GM19023 (cell line): ENCODE data around the gene ME2.
A peak's percentile ranks its signal among the peaks of the same experiment; 100 is the strongest.
"Not testable (repeated sequence)": the region's sequence is repeated elsewhere in the genome, so short reads cannot be mapped to it uniquely, and the experiment has no call there.

Experiments
- ATAC-seq: cut with Tn5 transposase; IDR thresholded peaks from one replicate; pipeline ENCODE4 v1.9.1; 2021; ENCODE audit warnings: mild to moderate bottlenecking, moderate library complexity; ENCODE audit not compliant: unreplicated experiment

The ME2 gene

DNA sequence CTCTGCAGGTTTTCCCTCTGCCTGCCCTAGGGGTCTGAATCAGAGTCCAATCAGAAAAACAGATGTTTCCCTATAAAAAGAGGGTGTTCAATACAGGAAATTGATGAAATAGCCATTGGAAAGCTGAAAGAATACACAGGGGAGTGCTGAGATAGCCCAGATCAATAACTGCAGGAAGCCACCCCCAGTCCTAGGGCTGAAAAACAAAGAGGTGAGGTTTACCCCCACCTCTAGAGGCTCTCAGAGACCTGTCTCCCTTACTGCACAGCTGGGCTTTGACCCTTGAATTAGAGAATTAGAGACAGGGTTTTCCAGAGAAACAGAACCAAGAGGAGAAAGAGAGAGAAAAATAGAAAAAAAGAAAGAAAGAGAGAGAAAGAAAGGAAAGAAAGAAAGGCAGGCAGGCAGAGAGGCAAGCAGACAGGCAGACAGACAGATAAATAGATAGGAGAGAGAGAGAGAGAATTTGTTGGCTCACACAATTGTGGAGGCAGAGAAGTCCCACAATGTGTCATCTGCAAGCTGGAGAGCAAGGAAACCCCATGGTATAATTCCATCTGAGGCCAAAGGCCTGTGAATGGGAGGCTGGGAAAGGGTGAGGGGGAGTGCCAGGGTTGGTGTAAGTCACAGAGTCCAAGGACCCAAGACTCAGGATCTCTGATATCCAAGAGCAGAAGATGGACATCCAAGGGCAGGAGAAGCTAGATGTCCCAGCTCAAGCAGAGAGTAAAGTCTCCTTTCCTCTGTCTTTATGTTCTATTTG, 18.9 kb upstream of the ME2 start:
- ATAC-seq = no peak

DNA sequence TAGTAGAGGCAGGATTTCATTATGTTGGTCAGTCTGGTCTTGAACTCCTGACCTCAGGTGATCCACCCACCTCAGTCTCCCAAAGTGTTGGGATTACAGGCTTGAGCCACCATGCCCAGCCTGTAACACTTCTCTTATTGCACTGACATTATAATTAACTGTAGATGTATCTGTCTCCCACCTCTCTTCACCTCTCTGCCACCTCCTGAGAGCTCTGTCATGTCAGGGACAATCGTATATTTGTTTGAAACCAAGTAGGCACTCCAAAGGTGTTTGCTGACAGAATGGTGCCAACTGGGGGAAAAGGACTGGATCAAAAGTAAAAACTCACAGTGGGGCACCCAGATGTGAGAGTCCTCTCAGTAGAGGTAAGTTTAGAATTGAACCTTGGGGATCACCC, 17.3 kb upstream of the ME2 start:
- ATAC-seq = no peak

DNA sequence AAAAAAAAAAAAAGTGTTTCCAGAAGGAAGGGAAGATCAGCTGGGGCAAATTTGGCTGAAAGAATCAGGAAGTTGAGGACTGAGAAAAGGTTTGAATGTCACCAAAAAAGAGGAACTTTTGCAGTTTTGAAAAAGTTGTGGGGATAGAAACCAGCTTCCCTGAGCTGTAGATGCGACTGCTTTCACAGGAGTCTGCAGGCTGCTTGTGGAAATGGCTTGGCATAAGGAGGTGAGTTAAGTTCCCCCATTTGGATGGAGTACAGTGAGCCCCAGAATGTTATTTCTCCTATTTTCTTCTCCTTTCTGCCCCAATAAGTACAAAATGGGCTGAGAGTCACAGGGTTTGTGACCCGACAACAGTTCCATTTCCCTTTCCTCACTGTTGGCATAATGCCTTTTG, 16.5 kb upstream of the ME2 start:
- no peak for ATAC-seq

DNA sequence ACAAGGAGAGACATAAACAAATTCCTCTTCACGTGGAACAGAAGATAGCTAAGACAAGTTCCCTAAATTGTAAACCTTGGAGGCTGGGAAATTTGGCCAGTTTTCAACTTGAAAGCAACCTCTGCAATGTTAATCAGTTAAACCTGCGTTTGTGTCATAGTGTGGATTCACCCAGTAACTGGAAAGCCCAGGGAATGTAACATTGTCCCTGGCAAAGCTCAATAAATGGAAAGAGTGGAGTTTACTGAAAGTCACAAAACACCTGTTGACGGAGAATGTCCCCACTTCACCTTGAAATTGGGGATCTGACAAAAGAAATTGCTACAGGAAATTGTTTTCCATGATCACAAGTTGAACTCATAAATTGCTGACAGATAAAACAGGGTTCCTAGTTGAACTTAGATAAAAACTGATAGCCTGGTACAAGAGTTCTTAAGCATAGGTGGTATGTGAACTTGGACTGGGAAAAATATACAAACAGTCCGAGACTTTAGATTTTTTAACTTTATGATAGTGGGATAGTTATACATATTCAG, 15.0 kb upstream of the ME2 start:
- no peak for ATAC-seq

DNA sequence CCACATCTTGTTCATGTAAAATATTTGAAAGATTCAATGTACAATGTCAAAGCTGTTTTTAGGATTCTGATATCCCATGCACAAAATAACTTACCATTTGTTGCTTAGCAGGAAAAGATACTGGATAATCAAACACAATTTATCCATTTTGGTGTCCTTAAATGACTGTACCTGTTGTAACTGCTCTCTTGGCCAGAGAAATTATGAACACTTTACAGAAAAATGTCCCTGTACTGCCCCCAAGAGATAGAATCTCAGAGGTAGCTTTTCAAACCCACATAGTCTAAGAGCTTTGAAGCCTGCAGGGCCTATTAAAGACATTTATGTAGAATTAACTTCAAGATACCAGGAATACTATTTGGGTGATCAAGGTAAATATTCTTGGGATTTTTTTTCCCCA, 12.2 kb upstream of the ME2 start:
- no peak for ATAC-seq

DNA sequence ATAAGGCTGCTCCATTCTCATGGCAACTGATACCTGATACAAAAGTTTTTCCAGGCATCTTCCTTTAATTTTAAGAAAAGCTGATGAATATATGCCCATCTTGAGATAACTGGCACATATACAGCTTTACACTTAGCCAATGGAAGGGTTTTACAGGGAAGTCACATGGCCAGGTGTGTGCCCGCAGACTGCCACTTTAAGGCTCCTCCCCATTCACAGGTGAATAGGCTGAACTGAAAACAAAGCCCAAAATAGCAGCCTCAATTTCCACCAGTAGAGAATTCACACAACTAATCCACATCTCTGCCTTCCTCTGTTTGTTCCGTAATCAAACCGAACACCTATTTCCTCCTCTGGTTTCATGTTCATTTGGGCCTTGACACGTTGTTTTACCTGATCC, 9.8 kb upstream of the ME2 start:
- ATAC-seq = no peak

DNA sequence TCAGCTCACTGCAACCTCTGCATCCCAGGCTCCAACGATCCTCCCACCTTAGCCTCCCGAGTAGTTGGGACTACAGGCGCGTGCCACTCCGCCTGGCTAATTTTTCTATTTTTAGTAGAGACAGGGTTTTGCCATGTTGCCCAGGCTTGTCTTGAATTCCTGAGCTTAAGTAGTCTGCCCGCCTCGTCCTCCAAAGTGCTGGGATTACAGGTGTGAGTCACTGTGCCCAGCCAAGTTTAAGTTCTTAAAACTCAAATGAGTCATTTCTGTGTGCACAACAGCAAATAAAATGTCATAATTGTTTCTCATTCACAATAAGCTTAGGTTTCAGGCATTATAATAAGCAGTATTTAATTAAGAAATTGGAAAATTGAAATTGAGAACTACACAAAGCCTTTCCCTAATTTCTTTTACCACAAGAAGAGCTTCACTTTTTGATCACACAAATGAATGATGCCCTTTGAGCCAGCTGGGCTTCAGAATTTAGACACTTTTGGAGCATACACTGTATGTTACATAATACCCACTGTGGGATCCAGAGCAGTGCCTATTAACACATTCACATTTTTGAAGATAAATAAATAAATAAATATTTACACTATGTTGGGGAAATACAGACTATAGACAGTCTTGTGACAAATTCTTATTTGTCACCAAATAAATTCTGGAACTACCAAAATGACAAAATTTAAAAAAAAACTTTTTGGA, 8.6 kb upstream of the ME2 start:
- ATAC-seq = no peak

DNA sequence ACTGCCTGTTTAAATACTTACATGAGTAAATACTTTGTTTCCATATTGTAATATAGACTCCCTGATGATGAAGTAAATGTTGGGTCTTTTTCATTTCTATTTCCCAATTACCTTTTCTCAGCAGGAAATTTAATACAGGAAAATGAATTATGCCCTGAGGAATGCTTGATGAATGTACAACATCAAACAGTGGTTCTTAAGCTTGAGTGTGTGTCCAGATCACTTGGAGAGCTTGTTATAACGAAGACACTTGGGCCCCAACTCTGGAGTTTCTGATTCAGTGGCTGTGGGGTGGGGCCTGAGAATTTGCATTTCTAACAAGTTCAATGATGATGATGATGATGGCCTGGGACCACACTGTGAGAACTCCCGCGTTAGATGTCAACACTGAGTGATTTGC, 7.1 kb upstream of the ME2 start:
- ATAC-seq = no peak

DNA sequence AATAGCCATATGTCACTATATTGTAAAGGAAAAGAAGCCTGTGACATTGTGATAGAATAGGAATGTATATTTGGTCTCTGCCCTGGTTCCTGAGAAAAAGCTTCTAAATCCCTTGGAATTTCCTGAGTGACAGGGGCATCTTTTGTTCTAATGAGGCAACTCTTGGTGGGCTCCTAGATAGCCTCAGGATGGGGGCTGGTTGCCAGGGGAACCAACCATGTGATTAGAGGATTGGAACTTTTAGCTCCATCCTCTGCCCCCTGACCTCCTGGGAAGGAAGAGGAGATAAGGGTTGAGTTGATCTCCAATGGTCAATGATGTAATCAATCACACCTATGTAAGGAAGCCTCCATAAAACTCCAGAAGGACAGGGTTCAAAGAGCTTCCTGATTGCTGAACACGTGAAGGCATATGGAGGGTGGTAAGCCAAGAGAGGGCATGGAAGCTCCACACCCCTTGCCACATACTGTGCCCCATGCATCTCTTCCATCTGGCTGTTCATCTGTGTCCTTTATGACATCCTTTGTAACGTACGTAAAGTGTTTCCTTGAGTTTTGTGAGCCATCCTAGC, 2.9 kb upstream of the ME2 start:
- ATAC-seq = no peak

DNA sequence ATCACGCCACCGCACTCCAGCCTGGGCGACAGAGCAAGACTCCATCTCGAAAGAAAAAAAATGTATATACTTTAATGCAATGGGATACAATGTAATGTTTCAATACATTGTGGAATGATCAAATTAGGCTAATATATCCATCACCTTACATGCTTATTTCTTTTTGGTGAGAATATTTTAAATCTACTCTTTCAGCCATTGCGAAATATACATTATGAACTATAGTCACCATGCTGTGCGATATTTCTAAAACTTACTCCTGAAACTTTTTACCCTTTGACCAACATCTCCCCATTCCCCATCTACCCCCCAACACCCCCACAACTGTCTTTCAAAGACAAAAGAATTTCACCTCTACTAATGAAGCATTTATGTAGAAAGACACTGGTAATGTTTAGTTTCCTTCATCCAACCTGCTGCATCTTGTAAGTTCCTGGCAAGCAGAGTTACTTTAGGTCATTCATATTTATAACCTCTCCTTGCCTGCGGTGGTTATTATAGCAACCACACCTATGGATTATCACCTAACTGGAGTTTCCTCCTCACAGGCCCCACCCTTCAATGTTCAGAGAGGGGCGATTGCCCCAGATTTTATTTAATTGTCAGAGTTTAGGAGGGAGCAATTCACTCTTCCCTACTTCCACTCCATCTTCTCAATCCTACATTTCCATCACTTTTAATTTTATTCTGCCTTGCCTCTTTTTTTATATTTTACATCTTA, 1.2 kb upstream of the ME2 start:
- no peak for ATAC-seq

DNA sequence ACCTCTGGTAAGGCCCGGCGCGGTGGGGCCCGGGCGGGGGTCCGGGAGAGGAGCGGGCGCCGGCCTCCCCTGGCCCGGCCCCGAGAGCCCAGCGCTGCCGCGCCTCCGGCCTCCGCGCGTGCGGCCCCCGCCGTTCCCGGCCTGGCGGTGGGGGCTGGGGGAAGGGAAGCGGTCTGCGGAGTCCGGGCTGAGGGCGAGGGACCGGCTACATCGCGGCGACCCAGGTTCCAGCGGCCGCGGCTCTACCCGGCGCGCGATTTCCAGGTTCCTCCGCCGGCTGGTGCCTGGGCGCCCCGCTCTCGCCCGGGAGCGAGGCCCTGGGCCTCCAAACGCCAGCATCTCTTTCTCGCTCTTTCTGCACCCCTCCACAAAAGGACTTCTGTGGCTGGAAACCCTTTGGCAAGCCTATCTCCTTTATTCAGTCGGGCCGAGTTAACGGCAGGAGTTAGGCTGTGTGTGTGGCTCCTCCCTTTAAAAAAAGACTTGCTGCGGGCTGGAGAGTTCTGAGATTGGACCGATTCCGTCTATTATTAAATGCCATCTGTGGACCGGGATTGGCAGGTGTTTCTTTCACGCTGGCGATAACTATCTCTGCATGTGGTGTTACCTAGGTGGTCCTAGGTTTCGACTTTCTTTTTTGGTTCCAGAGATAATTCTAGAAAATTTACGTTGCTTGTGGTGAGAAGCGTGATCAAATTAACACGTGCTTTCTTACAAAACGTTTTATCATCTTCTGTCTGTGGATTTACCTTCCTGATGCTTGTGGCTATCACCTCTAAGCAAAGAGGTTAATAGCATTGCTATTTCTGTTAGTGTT, 592 bp downstream of the ME2 start:
- ATAC-seq = peak; percentile 15

DNA sequence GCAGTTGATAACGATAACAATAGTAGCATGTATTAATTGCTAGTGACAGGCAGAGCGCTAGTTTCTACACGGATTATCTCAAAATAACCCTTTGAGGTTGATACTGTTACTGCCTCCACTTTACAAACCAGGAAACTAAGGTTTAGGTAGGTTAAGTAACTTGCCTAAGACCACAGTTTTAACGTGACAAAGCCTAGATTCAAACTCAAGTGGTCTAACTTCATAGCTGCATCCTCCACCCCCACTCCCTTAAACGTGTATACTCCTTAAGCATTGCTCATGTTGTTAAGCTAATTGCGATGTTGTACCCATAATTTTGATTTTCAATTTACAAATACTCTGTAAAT, 1.2 kb downstream of the ME2 start:
- no peak for ATAC-seq

DNA sequence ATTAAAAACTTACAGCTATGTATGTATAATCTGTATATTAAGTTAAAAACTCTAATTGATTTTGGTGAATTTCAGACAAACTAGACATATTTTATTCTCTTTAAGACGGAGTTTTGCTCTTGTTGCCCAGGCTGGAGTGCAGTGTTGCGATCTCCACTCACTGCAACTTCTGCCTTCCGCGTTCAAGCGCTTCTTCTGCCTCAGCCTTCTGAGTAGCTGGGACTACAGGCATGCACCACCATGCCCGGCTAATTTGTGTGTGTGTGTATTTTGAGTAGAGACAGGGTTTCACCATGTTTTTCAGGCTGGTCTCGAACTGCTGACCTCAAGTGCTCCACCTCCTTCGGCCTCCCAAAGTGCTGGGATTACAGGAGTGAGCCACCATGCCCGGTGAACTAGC, 2.0 kb downstream of the ME2 start:
- not testable (repeated sequence) for ATAC-seq

DNA sequence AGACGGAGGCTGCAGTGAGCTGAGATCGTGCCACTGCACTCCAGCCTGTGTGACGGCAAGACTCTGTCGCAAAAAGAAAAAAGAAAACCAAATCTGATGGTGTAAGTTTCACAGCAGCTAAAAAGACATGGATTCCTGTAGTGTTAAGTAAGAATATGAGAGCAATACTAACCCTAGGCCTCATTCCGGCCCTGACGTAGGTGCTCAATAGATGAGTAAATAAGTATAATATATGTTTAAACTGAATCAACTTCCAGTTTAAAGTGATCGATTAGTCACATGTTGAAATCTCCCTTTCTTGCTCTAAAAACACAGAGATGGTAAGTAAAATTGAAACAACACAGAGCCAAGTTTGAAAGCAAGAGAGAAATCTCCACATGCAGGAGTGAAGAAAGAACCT, 8.0 kb downstream of the ME2 start:
- no peak for ATAC-seq

DNA sequence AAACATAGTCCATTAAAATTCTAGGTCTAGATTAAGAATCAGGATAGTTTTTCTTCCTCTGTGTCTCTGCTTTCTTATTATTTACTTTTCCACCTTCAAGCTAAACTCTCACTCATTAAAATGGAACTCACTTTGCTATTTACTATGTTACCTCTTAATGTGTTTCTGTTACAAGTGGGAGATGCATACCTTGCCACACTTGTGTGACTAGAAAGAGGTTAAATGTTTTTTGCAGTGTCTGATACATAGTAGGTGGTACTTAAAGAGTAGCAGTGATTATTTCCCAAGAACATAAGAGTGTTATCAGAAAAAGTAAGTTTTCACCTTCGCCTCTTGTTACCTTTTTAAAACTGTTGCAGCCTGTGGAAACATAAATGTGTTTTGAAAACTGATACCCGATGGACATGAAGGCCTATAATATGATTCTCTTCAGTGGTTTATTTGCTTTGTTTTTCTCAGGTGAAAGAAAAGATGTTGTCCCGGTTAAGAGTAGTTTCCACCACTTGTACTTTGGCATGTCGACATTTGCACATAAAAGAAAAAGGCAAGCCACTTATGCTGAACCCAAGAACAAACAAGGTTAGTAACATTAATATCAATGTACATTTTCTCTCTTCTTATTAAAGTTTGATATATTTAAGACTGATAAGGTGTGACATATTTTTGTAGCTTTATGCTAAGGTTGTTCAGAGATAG, 16.6 kb downstream of the ME2 start:
- no peak for ATAC-seq

DNA sequence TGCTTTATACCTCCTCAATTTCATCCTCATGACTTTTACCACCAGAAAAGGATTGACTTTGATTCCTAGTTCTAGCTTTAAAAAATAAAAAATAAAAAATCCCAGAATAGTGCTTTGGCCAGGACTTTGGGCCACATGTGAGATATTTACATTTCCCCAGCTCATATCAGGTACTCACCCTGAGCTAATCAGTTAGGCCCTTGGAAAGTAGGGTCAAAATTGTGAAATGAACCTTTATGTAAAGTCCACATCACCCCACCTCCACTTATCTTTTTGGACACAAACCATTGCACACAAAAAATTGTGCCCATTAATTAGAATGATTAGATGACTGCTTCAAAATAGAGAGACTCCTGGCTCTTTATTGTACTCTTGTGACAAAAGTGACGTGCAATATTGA, 17.2 kb downstream of the ME2 start:
- ATAC-seq = no peak

DNA sequence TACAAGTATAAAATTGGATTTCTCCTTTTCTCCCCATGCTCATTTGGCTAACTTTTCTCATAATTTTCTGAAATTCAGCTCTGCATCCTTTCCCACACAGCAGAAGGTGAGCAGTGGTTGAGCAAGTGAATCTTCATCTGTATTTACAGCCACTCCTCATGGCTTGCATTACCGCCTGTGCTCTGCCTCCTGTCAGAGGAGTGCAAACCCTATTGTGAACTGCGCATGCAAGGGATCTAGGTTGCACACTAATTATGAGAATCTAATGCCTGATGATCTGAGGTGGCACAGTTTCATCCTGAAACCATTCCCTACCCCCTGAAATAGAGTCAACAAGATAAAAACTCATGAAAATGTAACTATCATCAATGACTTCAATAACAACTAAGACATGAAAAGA, 20.0 kb downstream of the ME2 start:
- no peak for ATAC-seq

DNA sequence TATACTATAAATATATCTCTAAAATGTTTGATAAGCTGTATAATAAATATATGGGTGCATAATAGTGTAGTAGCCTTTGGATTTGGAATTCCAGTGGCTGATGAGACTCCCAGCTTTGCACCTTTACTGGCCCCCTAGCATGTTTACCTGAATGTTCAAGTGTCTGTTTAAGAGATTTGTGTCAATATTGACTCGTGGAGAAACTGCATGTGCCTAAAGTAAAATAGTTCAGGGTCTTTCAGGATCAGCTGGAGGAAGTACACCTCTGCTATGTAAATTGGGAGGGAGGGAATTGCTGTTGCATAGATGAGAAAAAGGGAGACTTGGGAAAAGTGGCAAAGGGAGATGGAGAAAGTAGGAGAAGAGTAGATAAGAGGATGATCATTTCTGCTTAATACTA, 23.9 kb downstream of the ME2 start:
- ATAC-seq = no peak

DNA sequence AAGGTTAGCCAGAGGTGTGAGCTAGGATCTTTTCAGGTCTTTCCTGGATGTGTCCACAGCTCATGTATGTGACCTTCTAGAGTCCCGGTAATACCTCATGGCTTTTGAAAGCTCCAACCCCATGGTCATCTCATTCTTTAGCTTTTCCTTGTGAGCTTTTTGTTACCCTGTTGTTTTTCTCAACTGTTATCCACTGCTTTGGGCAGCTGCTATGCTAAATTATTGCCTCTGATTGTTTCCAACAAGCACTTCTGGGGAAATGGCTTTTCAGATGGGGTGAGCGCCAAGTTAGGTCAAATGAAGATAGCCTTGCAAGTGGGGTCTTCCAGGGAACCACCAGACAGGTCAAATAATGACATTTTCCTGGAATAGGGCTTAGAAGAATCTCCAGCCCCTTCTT, 27.9 kb downstream of the ME2 start:
- no peak for ATAC-seq

DNA sequence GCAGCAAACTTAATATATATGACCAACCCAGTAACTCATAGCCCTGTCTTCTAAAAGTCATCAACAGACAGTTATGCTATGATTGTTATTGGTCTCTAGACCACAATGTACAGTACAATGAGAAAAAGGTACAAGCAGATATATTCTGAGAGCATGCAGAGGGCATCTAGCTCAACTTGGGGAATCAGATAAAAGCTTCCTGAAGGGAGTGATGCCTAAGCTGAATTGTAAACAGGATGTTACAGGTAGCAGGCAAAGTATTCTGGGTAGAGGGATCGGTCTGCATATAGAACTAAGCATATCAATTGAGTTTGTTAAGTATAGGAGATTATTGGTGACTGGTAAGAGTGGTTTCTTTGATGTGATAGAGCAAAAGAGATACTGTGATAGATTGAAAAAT, 30.3 kb downstream of the ME2 start:
- ATAC-seq = no peak
